Purkinje cell (primary cell): ENCODE measurements around the gene ADGRE1. TPM values are rescaled to one million over a fixed set of nuclear protein-coding genes. Genes with fewer than 3 reads are reported as not detected.

ENCODE experiments used
- polyA plus RNA-seq: library from polyadenylated mRNA; unstranded; fragments of >200 nt; fragmentation: Nextera tagmentation; gene quantifications from 2 replicates; pipeline ENCODE4 v1.2.1, GENCODE V29; 2014

Gene ADGRE1
- not detected in 2 replicates for polyA plus RNA-seq

GRCh38 chr19:6887316-6887715 is at the start of gene ADGRE1:
Gene ADGRE1, plus strand, starts transcription at chr19:6887579. Its CDS starts 30 bp downstream, at chr19:6887609.

Other genes starting within 250 kb of the ADGRE1 start
- gene TNFSF14, start 217.4 kb upstream of the ADGRE1 start, polyA plus RNA-seq, result not detected in 2 replicates
- 0.52 and 2.7 TPM in 2 replicates for gene C3, start 166.9 kb upstream of the ADGRE1 start, polyA plus RNA-seq
- 7.2 and 11.7 TPM in 2 replicates for gene GPR108, start 150.0 kb upstream of the ADGRE1 start, polyA plus RNA-seq
- gene TRIP10, start 147.9 kb upstream of the ADGRE1 start, polyA plus RNA-seq, result not detected in 2 replicates
- gene SH2D3A, start 120.1 kb upstream of the ADGRE1 start, polyA plus RNA-seq, result not detected in 2 replicates
- 0.12 TPM in 1 of 2 replicates, not detected in the other for gene VAV1, start 114.9 kb upstream of the ADGRE1 start, polyA plus RNA-seq
- gene MBD3L2B, start 133.9 kb downstream of the ADGRE1 start, polyA plus RNA-seq, result not detected in 2 replicates
- not detected in 2 replicates for gene MBD3L5, start 143.0 kb downstream of the ADGRE1 start, polyA plus RNA-seq
- gene MBD3L4, start 152.6 kb downstream of the ADGRE1 start, polyA plus RNA-seq, result not detected in 2 replicates
- not detected in 2 replicates for gene MBD3L2, start 161.7 kb downstream of the ADGRE1 start, polyA plus RNA-seq
- gene MBD3L3, start 171.1 kb downstream of the ADGRE1 start, polyA plus RNA-seq, result not detected in 2 replicates
- gene ZNF557, start 182.1 kb downstream of the ADGRE1 start, polyA plus RNA-seq, result 1.9 and 4.4 TPM in 2 replicates